ENCODE results near the gene PRSS8.
"Not testable (repeated sequence)": the region's sequence is repeated elsewhere in the genome, so short reads cannot be mapped to it uniquely, and the experiment has no call there.

Gene PRSS8

DNA sequence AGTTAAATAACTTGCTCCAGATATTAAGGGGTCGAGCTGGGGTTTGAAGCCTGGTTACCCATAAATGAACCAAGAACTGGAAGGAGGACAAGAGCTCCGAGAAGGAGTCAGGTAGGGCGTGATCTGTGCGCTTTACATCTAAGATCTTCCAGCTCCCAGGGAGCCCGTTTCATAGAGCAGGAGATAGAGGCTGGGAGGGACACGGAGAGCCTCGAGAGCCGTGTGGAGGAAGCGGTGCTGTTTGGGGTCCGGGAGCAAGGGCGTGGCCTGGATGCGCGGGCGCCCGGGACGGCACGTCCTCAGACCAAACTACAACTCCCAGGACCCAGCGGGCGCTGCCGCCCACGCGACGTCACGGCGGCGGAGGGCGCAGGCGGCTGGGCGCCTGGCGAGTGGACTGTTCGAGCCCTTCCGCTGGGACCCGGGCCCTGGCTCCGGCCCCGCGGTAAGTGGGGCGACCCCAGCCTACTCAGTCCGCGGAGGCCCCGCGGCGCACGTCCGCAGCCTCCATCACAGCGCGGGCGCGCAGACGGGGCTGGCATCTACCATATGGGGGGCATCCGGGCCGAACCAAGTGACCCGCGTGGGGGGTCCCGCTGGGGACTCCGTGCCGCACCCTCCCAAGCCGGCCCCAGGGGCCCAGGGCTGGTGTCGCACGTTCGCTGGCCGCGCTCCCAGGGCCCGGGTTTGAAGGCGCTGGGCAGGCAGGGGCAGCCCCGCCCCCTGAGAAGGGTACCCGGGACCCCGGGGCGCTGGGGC, 27.3 kb downstream of the PRSS8 start, which contains the start of gene BCKDK:
Gene BCKDK, plus strand, starts transcription at position 352 of the 759 bp plus-strand sequence. CDS start 838 bp downstream, outside the sequence.
- CTCF ChIA-PET, result no interaction called here
- POLR2A ChIA-PET, result interaction anchor here (2.0 kb wide), 1 partner anchor 9 kb away, joined by 12 read pairs; the partner anchor contains the start of gene KAT8
- TF ChIP-seq ARNT (IDR thresholded peaks at IDR 0.05) (no peak), SUZ12 (IDR thresholded peaks at IDR 0.05) (no peak), ZNF384 (IDR thresholded peaks at IDR 0.05) (no peak), SP1 (IDR thresholded peaks at IDR 0.05) (no peak), HDGF (IDR thresholded peaks at IDR 0.05; ENCODE audit: borderline replicate concordance) (no peak), CTBP1 (IDR thresholded peaks at IDR 0.05; ENCODE audit: borderline replicate concordance) (no peak), BHLHE40 (IDR thresholded peaks at IDR 0.05; ENCODE audit: borderline replicate concordance) (no peak), TARDBP (IDR thresholded peaks at IDR 0.05) (no peak), FOXK2 (IDR thresholded peaks at IDR 0.05) (no peak), ELF4 (IDR thresholded peaks at IDR 0.05) (no peak), L3MBTL2 (conservative IDR thresholded peaks at IDR 0.05) (no peak; the same call in 1 of the 2 replicates), LEF1 (IDR thresholded peaks at IDR 0.05; ENCODE audit: borderline replicate concordance) (no peak), FOXA1 (IDR thresholded peaks at IDR 0.05) (no peak), NFRKB (IDR thresholded peaks at IDR 0.05) (no peak), FOXM1 (IDR thresholded peaks at IDR 0.05; ENCODE audit: borderline replicate concordance) (no peak)
- TF ChIP-seq, protein P1, sequence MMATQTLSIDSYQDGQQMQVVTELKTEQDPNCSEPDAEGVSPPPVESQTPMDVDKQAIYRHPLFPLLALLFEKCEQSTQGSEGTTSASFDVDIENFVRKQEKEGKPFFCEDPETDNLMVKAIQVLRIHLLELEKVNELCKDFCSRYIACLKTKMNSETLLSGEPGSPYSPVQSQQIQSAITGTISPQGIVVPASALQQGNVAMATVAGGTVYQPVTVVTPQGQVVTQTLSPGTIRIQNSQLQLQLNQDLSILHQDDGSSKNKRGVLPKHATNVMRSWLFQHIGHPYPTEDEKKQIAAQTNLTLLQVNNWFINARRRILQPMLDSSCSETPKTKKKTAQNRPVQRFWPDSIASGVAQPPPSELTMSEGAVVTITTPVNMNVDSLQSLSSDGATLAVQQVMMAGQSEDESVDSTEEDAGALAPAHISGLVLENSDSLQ (IDR thresholded peaks at IDR 0.05), result no peak
- peak; percentile 76 for DNase-seq (ENCODE audit: extremely low spot score)

DNA sequence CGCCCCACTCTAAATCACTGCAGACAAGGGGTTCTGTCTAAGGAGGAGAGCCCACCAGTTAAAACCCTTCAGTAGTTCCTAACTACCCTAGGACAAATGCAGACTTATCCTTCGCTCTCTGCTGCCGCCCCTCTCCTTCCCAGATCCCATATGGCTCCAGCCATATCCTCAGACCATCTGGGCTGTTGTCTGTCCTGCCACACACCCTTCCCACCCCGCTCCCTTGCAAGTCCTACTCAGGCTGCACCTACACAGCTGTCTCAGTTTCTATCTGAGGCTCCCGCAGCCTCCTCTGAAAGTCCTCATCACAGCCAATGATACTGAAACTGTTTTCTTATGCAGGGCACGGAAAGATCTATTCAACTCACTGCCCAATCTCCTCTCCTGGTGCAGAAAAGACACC, 28.1 kb downstream of the PRSS8 start:
- DNase-seq (ENCODE audit: extremely low spot score), result no peak
- no peak for TF ChIP-seq ZNF384 (IDR thresholded peaks at IDR 0.05)
- TF ChIP-seq L3MBTL2 (conservative IDR thresholded peaks at IDR 0.05), result no peak
- no peak for TF ChIP-seq FOXK2 (IDR thresholded peaks at IDR 0.05)
- TF ChIP-seq ARNT (IDR thresholded peaks at IDR 0.05), result no peak
- no peak for TF ChIP-seq NFRKB (IDR thresholded peaks at IDR 0.05)
- TF ChIP-seq BHLHE40 (IDR thresholded peaks at IDR 0.05; ENCODE audit: borderline replicate concordance), result no peak
- no peak for TF ChIP-seq SUZ12 (IDR thresholded peaks at IDR 0.05)
- TF ChIP-seq LEF1 (IDR thresholded peaks at IDR 0.05; ENCODE audit: borderline replicate concordance), result no peak
- TF ChIP-seq TARDBP (IDR thresholded peaks at IDR 0.05), result no peak
- no peak for TF ChIP-seq FOXM1 (IDR thresholded peaks at IDR 0.05; ENCODE audit: borderline replicate concordance)
- TF ChIP-seq CTBP1 (IDR thresholded peaks at IDR 0.05; ENCODE audit: borderline replicate concordance), result no peak
- TF ChIP-seq SP1 (IDR thresholded peaks at IDR 0.05), result no peak
- no peak for TF ChIP-seq HDGF (IDR thresholded peaks at IDR 0.05; ENCODE audit: borderline replicate concordance)
- no peak for TF ChIP-seq FOXA1 (IDR thresholded peaks at IDR 0.05)
- TF ChIP-seq ELF4 (IDR thresholded peaks at IDR 0.05), result no peak
- TF ChIP-seq, protein P1 (IDR thresholded peaks at IDR 0.05), result no peak
- POLR2A ChIA-PET, result interaction anchor here (2.0 kb wide), 1 partner anchor 10 kb away, joined by 12 read pairs; the partner anchor contains the start of gene KAT8
- CTCF ChIA-PET, result no interaction called here

DNA sequence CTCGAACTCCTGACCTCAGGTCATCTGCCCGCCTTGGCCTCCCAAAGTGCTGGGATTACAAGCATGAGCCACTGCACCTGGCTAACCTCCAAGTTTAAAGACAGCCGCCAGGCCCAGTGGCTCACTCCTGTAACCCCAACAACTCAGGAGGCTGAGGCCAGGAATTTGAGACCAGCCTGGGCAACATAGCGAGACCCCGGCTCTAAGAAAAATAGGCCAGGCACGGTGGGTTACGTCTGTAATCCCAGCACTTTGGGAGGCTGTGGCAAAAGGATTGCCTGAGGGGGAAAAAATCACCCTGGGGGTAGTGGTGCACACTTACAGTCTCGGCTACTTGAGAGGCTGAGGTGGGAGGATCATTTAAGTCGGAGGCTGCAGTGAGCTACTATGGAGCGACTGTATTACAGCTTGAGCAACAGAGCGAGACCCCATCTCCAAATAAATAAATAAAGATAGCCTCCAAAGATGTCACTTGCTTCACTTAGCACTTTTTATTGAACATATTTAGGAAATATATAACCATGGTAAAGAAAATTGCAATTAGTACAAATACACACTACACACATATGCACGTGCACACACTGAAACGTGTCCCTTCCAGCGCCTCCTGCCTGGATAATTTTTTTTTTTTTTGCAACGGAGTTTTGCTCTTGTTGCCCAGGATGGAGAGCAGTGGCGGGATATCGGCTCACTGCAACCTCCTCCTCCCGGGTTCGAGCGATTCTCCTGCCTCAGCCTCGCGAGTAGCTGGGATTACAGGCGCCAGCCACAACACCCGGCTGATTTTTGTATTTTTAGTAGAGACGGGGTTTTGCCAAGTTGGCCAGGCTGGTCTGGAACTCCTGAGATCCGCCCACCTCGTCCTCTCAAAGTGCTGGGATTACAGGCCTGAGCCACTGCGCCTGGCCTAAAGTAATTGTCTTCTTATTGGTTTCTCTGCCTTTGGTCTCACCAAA, 28.7 kb downstream of the PRSS8 start:
- TF ChIP-seq CTBP1 (IDR thresholded peaks at IDR 0.05; ENCODE audit: borderline replicate concordance) (no peak), LEF1 (IDR thresholded peaks at IDR 0.05; ENCODE audit: borderline replicate concordance) (no peak), FOXA1 (IDR thresholded peaks at IDR 0.05) (no peak), FOXK2 (IDR thresholded peaks at IDR 0.05) (no peak), SUZ12 (IDR thresholded peaks at IDR 0.05) (no peak)
- TF ChIP-seq, protein P1 (IDR thresholded peaks at IDR 0.05), result no peak
- no peak for DNase-seq (ENCODE audit: extremely low spot score)
- CTCF ChIA-PET, result no interaction called here
- POLR2A ChIA-PET, result interaction anchor here (1.0 kb wide), 1 partner anchor 11 kb away, joined by 4 read pairs; the partner anchor contains the start of gene KAT8

DNA sequence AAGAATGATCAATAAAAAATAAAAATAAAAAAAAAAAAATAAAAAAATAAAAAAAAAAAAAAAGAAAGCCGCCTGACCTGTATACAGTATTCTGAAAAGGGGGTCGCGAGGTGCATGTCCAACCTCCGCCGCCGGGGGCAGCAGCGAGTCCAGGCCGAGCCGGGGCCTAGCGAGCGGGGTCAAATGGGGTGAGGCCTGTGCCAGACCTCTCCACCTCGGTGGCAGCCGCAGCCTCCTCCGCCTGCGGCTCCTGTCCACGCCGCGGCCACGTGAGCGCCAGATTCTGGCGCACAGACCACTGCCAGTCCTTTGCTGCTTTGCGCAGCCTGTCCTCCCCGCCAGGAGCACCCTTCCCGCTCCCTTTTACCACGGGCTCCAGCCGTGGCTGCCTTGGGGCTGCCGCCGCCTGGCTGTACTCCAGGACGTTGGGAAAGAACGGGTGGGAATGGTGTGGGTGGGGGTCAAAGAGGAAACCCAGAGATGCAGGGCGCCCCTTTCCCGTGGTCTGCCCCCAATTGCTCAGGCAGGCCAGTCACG, 29.8 kb downstream of the PRSS8 start:
- ChIA-PET POLR2A (no interaction called here), CTCF (no interaction called here)
- peak; percentile 79 for DNase-seq (ENCODE audit: extremely low spot score)
- TF ChIP-seq FOXK2 (IDR thresholded peaks at IDR 0.05) (no peak), CTBP1 (IDR thresholded peaks at IDR 0.05; ENCODE audit: borderline replicate concordance) (no peak), L3MBTL2 (conservative IDR thresholded peaks at IDR 0.05) (peak; percentile 58), ZNF384 (IDR thresholded peaks at IDR 0.05) (peak; percentile 84)

DNA sequence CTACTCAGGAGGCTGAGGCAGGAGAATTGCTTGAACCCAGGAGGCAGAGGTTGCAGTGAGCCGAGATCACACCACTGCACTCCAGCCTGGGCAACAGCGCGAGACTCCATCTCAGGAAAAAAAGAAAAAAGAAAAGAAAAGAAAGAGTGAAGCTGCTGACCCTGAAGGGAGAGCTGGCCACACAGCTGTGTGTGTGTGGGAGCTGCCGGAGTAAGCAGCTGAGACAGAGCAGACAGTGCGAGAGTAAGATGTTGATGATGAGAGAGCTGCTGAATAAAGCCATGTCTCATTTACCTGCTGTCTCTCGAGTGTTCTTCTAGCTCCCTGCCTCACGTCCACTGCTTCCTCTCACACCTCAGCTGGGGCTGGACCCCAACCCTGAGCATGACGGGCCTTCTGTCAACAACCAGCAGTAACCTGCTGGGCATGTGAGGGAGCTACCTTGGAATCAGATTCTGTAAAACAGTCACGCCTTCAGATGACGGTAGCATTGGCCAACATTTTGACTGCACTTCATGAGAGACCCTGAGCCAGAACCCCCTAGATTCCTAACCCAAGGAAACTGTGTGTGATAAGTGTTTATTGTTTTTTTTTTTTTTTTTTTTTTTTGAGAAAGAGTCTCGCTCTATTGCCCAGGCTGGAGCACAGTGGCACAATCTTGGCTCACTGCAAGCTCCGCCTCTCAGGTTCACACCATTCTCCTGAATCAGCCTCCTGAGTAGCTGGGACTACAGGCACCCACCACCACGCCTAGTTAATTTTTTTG, 34.5 kb downstream of the PRSS8 start:
- CTCF ChIA-PET, result interaction anchor here (1.0 kb wide), 1 partner anchor 41 kb away, joined by 6 read pairs; no protein-coding TSS in a partner anchor
- POLR2A ChIA-PET, result interaction anchor here (1.0 to 2.9 kb wide), 3 partner anchors 10 to 79 kb away, joined by 4 to 13 read pairs (median 6); partner anchors contain the start of genes FUS and KAT8
- DNase-seq (ENCODE audit: extremely low spot score), result not testable (repeated sequence)
